22Rv1 (cell line): ENCODE measurements around the gene RNF25.

ENCODE experiments used
- ZFX ChIP-seq: fragments of 450-650 bp; IDR thresholded peaks from 2 replicates; pipeline ENCODE4 v1.6.1; 2017; ENCODE audit warnings: antibody characterized with exemption, borderline replicate concordance
- TF ChIP-seq, protein P1 (sequence below): fragments of 450-650 bp; IDR thresholded peaks from 2 replicates; pipeline ENCODE4 v1.5.1; 2017; ENCODE audit warnings: mild to moderate bottlenecking

DNA sequence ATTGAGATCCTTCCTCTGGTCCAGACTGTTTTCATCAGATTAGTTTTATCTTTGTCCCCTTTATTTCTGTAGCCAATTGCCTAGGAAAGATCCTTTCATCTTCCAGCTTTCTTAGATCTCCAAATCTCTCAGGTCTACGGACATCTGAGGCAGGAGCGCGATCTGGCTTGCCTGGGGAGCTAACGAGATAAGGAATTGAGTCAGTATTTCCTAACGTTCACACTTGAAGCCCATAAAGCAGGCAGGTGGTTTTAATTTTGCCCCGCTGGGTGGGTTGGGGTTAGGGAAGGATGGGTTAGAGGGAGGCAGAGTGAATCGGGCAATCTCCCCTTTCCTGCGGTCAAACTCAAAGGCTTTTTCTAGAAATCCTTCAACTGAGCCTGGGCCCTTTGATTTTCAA is 38.1 kb upstream of the RNF25 start:
- TF ChIP-seq, protein P1, sequence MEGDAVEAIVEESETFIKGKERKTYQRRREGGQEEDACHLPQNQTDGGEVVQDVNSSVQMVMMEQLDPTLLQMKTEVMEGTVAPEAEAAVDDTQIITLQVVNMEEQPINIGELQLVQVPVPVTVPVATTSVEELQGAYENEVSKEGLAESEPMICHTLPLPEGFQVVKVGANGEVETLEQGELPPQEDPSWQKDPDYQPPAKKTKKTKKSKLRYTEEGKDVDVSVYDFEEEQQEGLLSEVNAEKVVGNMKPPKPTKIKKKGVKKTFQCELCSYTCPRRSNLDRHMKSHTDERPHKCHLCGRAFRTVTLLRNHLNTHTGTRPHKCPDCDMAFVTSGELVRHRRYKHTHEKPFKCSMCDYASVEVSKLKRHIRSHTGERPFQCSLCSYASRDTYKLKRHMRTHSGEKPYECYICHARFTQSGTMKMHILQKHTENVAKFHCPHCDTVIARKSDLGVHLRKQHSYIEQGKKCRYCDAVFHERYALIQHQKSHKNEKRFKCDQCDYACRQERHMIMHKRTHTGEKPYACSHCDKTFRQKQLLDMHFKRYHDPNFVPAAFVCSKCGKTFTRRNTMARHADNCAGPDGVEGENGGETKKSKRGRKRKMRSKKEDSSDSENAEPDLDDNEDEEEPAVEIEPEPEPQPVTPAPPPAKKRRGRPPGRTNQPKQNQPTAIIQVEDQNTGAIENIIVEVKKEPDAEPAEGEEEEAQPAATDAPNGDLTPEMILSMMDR, result no peak
- TF ChIP-seq ZFX, result no peak
